Upper lobe of right lung (tissue), 1 donor: ENCODE measurements around the gene KCNJ14. TPM values are rescaled to one million over a fixed set of nuclear protein-coding genes. Genes with fewer than 3 reads are reported as not detected.

ENCODE experiments used
- ATAC-seq: fragments of 200-7000 bp; cut with Tn5 transposase; one replicate; pipeline ENCODE4 v1.9.1; 2020; ENCODE audit warnings: mild to moderate bottlenecking, moderate library complexity
- DNase-seq: peaks from one replicate; pipeline ENCODE4 v3.0.0-alpha.2; 2020
- H3K27ac ChIP-seq: fragments of 200-600 bp; one replicate; pipeline ENCODE4 v1.8.0; 2022
- H3K27me3 ChIP-seq: fragments of 200-600 bp; one replicate; pipeline ENCODE4 v1.8.0; 2022; ENCODE audit warnings: mild to moderate bottlenecking
- H3K36me3 ChIP-seq: fragments of 200-600 bp; one replicate; pipeline ENCODE4 v1.8.0; 2022
- H3K4me1 ChIP-seq: fragments of 200-600 bp; one replicate; pipeline ENCODE4 v1.8.0; 2022
- H3K4me3 ChIP-seq: fragments of 200-600 bp; one replicate; pipeline ENCODE4 v1.8.0; 2022; ENCODE audit warnings: mild to moderate bottlenecking
- H3K9me3 ChIP-seq: fragments of 200-600 bp; one replicate; pipeline ENCODE4 v1.8.0; 2022
- CTCF ChIP-seq: fragments of 200-600 bp; IDR thresholded peaks from one replicate; pipeline ENCODE4 v1.8.0; 2022; ENCODE audit warnings: antibody characterized with exemption
- intact Hi-C: fragments of 100-400 bp; cut with DNase I; formaldehyde crosslinking; loops from one replicate; pipeline ENCODE4 v1.11.0; 2022
- total RNA-seq: library from RNA; stranded (reverse); fragmentation: NEBNext Ultra II Directional; extraction: Animal tissue kit (Norgen Biotek cat#: 25700); gene quantifications from one replicate; pipeline ENCODE4 v1.2.1, GENCODE V29; 2021
- donor health status: DM: no; HTN: yes; CAD: no; lungs with severe emphysema.

The KCNJ14 gene
- total RNA-seq, 1 donor from 2014 or later = 1.1 TPM

GRCh38 chr19:48428670-48429069 is 26.7 kb upstream of the KCNJ14 start:
- DNase-seq (no peak), ATAC-seq (no peak)
- no peak overlapping the region for H3K4me3 ChIP-seq
- peaks cover 5% of the 10 kb centered on the region for H3K4me1 ChIP-seq
- intact Hi-C loops = no loop called here
- TF ChIP-seq CTCF = no peak
- no peaks in the 10 kb centered on the region for H3K27me3 ChIP-seq
- no peaks in the 10 kb centered on the region for H3K9me3 ChIP-seq
- H3K27ac ChIP-seq = no peak overlapping the region
- H3K36me3 ChIP-seq = no peaks in the 10 kb centered on the region

GRCh38 chr19:48433337-48433736 is 22.0 kb upstream of the KCNJ14 start:
- no peak for TF ChIP-seq CTCF
- DNase-seq = no peak
- Histone ChIP-seq H3K36me3 (no peaks in the 10 kb centered on the region), H3K27me3 (peaks cover 5% of the 10 kb centered on the region), H3K27ac (no peak overlapping the region), H3K9me3 (no peaks in the 10 kb centered on the region), H3K4me3 (no peak overlapping the region), H3K4me1 (no peaks in the 10 kb centered on the region)
- no peak for ATAC-seq
- intact Hi-C loops = no loop called here

- no peaks in the 10 kb centered on the region for H3K4me1 ChIP-seq
- peaks cover 14% of the 10 kb centered on the region for H3K27me3 ChIP-seq
- H3K27ac ChIP-seq = no peak overlapping the region
- H3K4me3 ChIP-seq = no peak overlapping the region
- intact Hi-C loops = no loop called here
- TF ChIP-seq CTCF = no peak
- ATAC-seq (no peak), DNase-seq (no peak)
- H3K36me3 ChIP-seq = no peaks in the 10 kb centered on the region
- no peaks in the 10 kb centered on the region for H3K9me3 ChIP-seq
Observed at GRCh38 chr19:48436586-48436985, 18.8 kb upstream of the KCNJ14 start.

- intact Hi-C loops = no loop called here
- no peak overlapping the region for H3K4me3 ChIP-seq
- H3K4me1 ChIP-seq = peaks cover 11% of the 10 kb centered on the region
- no peaks in the 10 kb centered on the region for H3K9me3 ChIP-seq
- no peak for TF ChIP-seq CTCF
- DNase-seq = no peak
- H3K36me3 ChIP-seq = peaks cover under 1% of the 10 kb centered on the region
- no peak for ATAC-seq
- H3K27ac ChIP-seq = no peak overlapping the region
- peaks cover 27% of the 10 kb centered on the region for H3K27me3 ChIP-seq
Observed at GRCh38 chr19:48441360-48442050, 13.9 kb upstream of the KCNJ14 start.

GRCh38 chr19:48442116-48443035 is 13.0 kb upstream of the KCNJ14 start:
- ATAC-seq = no peak
- Histone ChIP-seq H3K27me3 (peaks cover 24% of the 10 kb centered on the region), H3K36me3 (peaks cover 9% of the 10 kb centered on the region), H3K4me3 (no peak overlapping the region), H3K9me3 (no peaks in the 10 kb centered on the region), H3K4me1 (peaks cover 13% of the 10 kb centered on the region), H3K27ac (no peak overlapping the region)
- DNase-seq = no peak
- intact Hi-C loops = no loop called here
- TF ChIP-seq CTCF = no peak
